ENCODE data around the gene OR2H1.
"Not testable (repeated sequence)": the region's sequence is repeated elsewhere in the genome, so short reads cannot be mapped to it uniquely, and the experiment has no call there.

The OR2H1 gene

DNA sequence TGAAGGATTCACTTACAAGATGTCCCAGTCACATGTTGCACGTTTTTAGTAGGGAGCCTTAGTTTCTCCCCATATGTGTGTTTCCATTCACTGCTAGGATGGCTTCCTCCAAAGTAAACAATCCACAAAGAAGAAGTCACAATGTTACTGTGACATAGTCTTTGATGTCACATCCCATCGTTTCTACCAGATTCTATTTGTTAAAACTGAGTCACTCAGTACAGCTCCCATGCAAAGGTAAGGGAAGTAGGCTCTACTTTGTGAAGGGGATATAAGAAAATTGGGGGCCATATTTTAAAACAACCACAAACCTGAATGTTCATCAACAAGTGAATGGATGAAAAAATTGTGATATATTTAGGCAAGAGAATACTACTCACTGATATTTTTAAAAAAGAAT lies at the start of gene OR2H1, which contains the start of gene OR11A1:
OR2H1 (plus strand) TSS at position 185 of the 400 bp plus-strand sequence. CDS start 4,615 bp downstream, outside the sequence.
OR11A1 (minus strand) TSS at position 101 of the 400 bp plus-strand sequence. CDS start 29,430 bp downstream, outside the sequence.
- DNase-seq (ENCODE audit: low read depth): no peak

- no peak for DNase-seq (ENCODE audit: low read depth)
Observed at GRCh38 chr6:29414588-29414987, 42.4 kb upstream of the OR2H1 start, which contains the start of gene OR12D1. OR12D1 (plus strand) TSS chr6:29414928.

DNA sequence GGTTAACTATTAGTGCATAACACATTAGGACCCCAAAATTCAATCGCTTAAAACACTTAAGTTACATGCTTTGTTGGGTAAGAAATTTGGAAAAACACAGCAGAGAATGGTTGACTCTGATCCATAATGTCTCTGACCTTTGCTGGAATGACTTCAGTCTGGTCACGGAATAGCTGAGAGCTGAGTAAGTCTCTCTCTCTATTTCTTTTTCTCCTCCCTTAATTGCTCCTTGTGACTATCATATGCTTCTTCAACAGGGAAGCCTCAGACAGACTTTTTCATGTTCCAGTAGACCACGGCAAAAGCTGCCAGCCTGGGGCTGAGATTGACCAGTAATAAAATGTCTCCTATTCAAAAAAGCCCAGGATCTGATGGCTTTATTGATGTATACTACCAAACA lies 37.4 kb upstream of the OR2H1 start:
- peak; percentile 22 for DNase-seq (ENCODE audit: low read depth)

DNA sequence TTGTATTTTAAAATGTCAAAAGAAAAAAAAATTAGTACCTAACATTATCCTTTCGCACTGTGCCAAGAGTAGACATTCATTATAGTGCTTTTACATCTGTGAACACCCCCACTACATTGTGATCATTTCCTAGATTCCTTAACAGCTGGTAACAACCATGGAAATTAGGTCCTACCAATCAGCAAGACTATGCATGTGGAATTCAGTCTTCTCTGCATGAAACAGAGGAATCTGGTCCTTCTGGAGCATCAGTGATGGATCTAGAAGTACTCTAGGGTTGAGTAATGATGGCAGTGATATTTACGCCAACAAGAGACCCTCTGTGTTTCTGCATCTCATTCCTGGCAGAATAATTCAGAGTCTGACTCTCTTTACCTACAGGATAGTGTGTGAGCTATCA lies 32.8 kb upstream of the OR2H1 start:
- DNase-seq (ENCODE audit: low read depth): no peak

DNA sequence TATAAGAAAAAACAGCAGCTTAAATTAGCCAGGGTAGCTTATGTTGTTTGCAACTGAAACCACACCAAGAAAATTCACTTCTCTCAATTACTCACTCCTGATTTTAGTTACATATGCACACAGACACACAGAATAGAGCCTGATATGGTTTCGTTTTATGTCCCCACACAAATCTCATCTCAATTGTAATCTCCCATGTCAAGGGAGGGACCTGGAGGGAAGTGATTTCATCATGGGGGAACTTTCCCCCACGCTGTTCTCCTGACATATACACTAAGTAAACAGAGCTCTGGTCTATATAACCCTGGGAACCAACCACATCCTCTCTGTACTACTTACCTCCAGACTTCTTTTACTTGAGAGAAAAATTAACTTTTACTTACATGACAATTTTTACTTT lies 32.4 kb upstream of the OR2H1 start:
- no peak for DNase-seq (ENCODE audit: low read depth)

DNA sequence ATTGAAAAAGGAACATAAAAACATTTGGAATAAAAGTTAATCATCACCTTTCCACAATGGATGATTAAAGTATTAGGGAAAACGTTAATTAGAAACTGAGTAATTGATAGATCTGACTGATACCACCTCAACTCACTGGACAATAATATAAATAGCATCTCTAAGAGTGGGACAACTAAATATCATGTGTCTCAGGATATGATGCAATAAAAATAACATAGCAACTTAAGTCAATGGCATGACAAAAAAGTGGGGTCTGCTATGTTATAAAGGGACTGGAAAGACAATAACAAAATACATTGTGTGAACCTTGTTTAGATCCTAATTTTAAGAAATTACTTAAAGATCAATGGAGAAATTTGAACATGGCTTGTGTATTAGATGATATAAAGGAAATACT lies 31.9 kb upstream of the OR2H1 start:
- no peak for DNase-seq (ENCODE audit: low read depth)

DNA sequence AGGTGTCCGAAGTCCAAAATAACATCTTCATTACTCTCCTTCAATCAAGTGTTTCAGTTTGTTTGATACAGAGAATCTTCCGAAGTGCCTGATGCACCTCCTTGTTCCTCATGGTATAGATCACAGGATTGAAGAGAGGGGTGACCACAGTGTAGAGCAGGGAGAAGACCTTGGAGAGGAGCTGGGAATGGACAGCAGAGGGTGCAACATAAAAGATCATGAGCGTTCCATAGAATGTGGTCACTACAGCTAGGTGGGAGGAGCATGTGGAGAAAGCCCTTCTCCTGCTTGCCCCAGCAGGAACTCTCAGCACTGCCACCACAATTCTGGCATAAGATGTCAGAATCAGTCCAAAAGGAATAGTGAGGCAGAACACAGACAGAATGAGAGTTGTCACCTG lies 30.3 kb upstream of the OR2H1 start:
- peak; percentile 20 for DNase-seq (ENCODE audit: low read depth)

GRCh38 chr6:29436730-29437129 lies 20.2 kb upstream of the OR2H1 start:
- DNase-seq (ENCODE audit: low read depth): not testable (repeated sequence)

GRCh38 chr6:29439006-29439405 lies 17.9 kb upstream of the OR2H1 start, which contains the start of gene OR10C1:
OR10C1 (plus strand) TSS chr6:29439306; CDS start chr6:29440016, 710 bp downstream.
- DNase-seq (ENCODE audit: low read depth): no peak

DNA sequence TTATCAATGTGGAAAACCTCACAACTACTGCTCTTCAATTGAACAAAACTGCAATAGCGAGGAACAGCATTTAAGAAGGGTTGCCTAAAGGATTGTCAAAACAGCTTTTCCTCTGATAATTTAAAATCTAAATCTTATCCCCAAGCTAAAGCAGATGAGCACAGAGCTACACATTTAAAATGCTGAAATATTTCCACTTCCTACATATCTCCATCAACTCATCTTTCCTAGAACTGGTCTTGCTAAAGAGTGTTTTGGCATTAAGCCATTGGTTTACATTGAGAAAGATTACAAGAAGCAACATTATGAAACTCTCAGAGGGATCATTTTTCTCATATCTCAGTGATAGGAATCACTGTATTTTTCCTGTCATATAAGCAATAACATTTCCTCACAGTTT lies 14.2 kb upstream of the OR2H1 start:
- no peak for DNase-seq (ENCODE audit: low read depth)

GRCh38 chr6:29444031-29444430 lies 12.9 kb upstream of the OR2H1 start:
- not testable (repeated sequence) for DNase-seq (ENCODE audit: low read depth)

- peak; percentile 59 for DNase-seq (ENCODE audit: low read depth)
Observed at GRCh38 chr6:29447670-29448069, 9.3 kb upstream of the OR2H1 start.

DNA sequence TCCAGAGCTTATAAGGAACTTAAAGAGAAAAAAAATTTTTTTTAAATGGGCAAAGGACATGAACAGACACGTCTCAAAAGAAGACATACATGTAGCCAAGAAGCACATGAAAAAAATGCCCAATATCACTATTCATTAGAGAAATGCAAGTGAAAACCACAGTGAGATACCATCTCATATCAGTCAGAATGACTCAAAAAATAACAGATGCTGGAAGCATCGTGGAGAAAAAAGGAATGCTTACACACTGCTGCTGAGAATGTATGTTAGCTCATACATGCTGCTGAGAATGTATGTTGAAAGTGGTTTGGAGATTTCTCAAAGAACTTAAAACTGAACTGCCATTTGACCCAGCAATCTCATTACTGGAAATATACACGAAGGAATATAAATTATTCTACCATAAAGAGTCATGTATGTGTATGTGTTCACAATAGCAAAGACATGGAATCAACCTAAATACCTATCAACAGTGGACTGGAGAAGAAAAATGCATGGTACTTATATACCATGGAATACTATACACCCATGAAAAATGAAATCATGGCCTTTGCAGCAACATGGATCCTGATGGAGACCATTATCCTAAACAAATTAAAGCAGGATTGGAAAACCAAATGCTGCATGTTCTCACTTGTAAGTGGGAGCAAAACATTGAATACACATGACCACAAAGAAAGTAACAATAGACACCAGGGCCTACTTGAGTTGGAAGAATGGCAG lies 5.3 kb upstream of the OR2H1 start:
- peak; percentile 53 for DNase-seq (ENCODE audit: low read depth)

GRCh38 chr6:29461021-29461814 lies 4.3 kb downstream of the OR2H1 start:
- DNase-seq (ENCODE audit: low read depth): no peak

DNA sequence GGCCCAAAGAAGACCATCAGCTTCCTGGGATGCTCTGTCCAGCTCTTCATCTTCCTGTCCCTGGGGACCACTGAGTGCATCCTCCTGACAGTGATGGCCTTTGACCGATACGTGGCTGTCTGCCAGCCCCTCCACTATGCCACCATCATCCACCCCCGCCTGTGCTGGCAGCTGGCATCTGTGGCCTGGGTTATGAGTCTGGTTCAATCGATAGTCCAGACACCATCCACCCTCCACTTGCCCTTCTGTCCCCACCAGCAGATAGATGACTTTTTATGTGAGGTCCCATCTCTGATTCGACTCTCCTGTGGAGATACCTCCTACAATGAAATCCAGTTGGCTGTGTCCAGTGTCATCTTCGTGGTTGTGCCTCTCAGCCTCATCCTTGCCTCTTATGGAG lies 5.1 kb downstream of the OR2H1 start:
- DNase-seq (ENCODE audit: low read depth): no peak

GRCh38 chr6:29465279-29465678 lies 8.3 kb downstream of the OR2H1 start:
- no peak for DNase-seq (ENCODE audit: low read depth)

GRCh38 chr6:29465801-29466200 lies 8.8 kb downstream of the OR2H1 start:
- no peak for DNase-seq (ENCODE audit: low read depth)

GRCh38 chr6:29466241-29466640 lies 9.3 kb downstream of the OR2H1 start:
- no peak for DNase-seq (ENCODE audit: low read depth)

- DNase-seq (ENCODE audit: low read depth): no peak
Observed at GRCh38 chr6:29474996-29475395, 18.0 kb downstream of the OR2H1 start.

DNA sequence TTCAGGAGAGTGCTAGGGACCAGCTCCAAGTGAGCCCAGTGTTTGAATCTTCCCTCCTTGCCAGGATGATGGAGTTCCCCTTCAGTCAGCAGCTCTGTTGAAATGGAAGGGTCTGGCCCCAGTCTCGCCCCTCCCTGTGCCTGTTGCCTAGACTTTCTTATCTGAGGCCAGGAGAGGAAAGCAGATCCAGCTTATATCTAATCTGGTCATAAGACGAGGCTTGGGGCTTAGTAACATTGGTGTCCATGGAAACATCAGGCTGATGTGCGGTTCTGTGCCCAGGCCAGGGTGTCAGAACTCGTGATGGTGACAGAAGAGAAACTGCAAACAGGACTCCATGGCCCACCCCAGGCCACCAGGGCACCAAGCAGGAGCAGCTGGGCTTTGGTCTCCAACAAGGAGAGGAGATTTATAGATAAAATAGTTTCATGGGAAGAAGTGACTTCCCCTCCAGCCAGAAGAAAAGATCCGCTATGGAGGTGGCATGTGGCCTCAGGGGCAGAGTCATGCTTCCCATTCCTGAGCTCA lies 21.0 kb downstream of the OR2H1 start:
- DNase-seq (ENCODE audit: low read depth): no peak

GRCh38 chr6:29478740-29479139 lies 21.8 kb downstream of the OR2H1 start:
- DNase-seq (ENCODE audit: low read depth): no peak

GRCh38 chr6:29479560-29479959 lies 22.6 kb downstream of the OR2H1 start:
- no peak for DNase-seq (ENCODE audit: low read depth)

GRCh38 chr6:29483186-29483585 lies 26.2 kb downstream of the OR2H1 start:
- DNase-seq (ENCODE audit: low read depth): peak; percentile 17
